Measurements from ENCODE around the gene CCDC201. TPM values are rescaled to one million over a fixed set of nuclear protein-coding genes. Genes with fewer than 3 reads are reported as not detected.
A peak's percentile ranks its signal among the peaks of the same experiment; 100 is the strongest.

Gene CCDC201
- total and polyA plus RNA-seq, 2 of the 8 experiments (the other 6 are each of a cell fraction or from before 2014, with no cell fraction given): not detected

DNA sequence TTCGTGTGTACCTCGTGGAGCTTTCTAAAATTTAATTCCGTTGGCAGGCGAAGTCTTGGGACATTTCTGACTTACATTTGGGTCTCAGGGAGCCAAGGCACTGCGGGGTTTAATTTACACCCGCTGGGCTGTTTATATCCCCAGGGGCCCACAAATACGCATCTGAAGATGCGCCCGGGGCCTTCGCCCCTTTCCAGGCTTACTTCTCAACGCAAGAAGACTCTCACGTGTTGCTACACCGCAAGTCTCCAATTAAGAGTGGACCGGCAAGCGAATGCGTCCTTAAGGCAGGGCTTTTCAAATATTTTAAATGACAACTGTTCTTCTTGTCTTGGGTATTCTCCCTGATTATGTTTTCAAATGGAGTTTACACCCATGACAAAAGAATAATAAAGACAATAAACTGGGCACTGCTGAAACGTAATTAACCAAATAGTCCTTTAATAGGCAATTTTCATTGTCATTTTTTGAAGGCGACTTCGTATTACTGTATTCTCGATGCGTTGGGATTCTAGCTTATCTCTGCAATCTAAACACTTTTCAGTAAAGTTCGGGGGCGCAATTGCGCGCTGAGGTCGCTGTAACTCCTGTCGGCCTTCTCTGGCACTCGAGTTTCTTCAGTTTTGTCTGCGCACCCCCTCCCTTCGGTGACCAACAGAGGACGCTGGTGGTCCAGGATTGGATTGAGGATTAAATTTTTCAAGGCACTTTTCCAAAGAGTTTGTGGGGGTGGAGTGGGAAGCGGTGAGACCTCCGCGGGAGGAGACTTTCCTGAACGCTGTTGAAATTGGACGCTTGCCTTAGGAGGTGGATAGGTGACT, 49.0 kb upstream of the CCDC201 start (continued):
- peak in 1 of 2 experiments; percentile 79; a peak in 1 of 4 replicates for TF ChIP-seq HDAC2 (IDR thresholded peaks at IDR 0.05; ENCODE audit: borderline replicate concordance in 1 of 2, low read depth in 2 of 2, low read length in 2 of 2)
- TF ChIP-seq KDM4A (IDR thresholded peaks at IDR 0.05; ENCODE audit: low read depth, low read length, severe bottlenecking): peak; percentile 60
- no peak for TF ChIP-seq ASH2L (IDR thresholded peaks at IDR 0.05; ENCODE audit: low read length)
- TF ChIP-seq TAF7 (optimal IDR thresholded peaks at IDR 0.05; ENCODE audit: borderline replicate concordance, low read depth, low read length): no peak
- TF ChIP-seq KDM5A (IDR thresholded peaks at IDR 0.05; ENCODE audit: low read length): 0 out of 2 replicates have a peak, but pooled peaks have one; percentile 36
- TF ChIP-seq ZNF274 (IDR thresholded peaks at IDR 0.05; ENCODE audit: borderline replicate concordance, extremely low read depth, low read length): no peak
- TF ChIP-seq SP1 (IDR thresholded peaks at IDR 0.05; ENCODE audit: low read depth, low read length): no peak
- TF ChIP-seq, protein P1, sequence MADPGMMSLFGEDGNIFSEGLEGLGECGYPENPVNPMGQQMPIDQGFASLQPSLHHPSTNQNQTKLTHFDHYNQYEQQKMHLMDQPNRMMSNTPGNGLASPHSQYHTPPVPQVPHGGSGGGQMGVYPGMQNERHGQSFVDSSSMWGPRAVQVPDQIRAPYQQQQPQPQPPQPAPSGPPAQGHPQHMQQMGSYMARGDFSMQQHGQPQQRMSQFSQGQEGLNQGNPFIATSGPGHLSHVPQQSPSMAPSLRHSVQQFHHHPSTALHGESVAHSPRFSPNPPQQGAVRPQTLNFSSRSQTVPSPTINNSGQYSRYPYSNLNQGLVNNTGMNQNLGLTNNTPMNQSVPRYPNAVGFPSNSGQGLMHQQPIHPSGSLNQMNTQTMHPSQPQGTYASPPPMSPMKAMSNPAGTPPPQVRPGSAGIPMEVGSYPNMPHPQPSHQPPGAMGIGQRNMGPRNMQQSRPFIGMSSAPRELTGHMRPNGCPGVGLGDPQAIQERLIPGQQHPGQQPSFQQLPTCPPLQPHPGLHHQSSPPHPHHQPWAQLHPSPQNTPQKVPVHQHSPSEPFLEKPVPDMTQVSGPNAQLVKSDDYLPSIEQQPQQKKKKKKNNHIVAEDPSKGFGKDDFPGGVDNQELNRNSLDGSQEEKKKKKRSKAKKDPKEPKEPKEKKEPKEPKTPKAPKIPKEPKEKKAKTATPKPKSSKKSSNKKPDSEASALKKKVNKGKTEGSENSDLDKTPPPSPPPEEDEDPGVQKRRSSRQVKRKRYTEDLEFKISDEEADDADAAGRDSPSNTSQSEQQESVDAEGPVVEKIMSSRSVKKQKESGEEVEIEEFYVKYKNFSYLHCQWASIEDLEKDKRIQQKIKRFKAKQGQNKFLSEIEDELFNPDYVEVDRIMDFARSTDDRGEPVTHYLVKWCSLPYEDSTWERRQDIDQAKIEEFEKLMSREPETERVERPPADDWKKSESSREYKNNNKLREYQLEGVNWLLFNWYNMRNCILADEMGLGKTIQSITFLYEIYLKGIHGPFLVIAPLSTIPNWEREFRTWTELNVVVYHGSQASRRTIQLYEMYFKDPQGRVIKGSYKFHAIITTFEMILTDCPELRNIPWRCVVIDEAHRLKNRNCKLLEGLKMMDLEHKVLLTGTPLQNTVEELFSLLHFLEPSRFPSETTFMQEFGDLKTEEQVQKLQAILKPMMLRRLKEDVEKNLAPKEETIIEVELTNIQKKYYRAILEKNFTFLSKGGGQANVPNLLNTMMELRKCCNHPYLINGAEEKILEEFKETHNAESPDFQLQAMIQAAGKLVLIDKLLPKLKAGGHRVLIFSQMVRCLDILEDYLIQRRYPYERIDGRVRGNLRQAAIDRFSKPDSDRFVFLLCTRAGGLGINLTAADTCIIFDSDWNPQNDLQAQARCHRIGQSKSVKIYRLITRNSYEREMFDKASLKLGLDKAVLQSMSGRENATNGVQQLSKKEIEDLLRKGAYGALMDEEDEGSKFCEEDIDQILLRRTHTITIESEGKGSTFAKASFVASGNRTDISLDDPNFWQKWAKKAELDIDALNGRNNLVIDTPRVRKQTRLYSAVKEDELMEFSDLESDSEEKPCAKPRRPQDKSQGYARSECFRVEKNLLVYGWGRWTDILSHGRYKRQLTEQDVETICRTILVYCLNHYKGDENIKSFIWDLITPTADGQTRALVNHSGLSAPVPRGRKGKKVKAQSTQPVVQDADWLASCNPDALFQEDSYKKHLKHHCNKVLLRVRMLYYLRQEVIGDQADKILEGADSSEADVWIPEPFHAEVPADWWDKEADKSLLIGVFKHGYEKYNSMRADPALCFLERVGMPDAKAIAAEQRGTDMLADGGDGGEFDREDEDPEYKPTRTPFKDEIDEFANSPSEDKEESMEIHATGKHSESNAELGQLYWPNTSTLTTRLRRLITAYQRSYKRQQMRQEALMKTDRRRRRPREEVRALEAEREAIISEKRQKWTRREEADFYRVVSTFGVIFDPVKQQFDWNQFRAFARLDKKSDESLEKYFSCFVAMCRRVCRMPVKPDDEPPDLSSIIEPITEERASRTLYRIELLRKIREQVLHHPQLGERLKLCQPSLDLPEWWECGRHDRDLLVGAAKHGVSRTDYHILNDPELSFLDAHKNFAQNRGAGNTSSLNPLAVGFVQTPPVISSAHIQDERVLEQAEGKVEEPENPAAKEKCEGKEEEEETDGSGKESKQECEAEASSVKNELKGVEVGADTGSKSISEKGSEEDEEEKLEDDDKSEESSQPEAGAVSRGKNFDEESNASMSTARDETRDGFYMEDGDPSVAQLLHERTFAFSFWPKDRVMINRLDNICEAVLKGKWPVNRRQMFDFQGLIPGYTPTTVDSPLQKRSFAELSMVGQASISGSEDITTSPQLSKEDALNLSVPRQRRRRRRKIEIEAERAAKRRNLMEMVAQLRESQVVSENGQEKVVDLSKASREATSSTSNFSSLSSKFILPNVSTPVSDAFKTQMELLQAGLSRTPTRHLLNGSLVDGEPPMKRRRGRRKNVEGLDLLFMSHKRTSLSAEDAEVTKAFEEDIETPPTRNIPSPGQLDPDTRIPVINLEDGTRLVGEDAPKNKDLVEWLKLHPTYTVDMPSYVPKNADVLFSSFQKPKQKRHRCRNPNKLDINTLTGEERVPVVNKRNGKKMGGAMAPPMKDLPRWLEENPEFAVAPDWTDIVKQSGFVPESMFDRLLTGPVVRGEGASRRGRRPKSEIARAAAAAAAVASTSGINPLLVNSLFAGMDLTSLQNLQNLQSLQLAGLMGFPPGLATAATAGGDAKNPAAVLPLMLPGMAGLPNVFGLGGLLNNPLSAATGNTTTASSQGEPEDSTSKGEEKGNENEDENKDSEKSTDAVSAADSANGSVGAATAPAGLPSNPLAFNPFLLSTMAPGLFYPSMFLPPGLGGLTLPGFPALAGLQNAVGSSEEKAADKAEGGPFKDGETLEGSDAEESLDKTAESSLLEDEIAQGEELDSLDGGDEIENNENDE (IDR thresholded peaks at IDR 0.05; ENCODE audit: insufficient replicate concordance, low read length): no peak
- TF ChIP-seq, protein P2, sequence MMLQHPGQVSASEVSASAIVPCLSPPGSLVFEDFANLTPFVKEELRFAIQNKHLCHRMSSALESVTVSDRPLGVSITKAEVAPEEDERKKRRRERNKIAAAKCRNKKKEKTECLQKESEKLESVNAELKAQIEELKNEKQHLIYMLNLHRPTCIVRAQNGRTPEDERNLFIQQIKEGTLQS (IDR thresholded peaks at IDR 0.05; ENCODE audit: insufficient read depth, low read depth, low read length): no peak

All from H1 (cell line).